SK-N-SH (cell line): ENCODE measurements around the gene RIMS3. TPM values are rescaled to one million over a fixed set of nuclear protein-coding genes. Genes with fewer than 3 reads are reported as not detected.

Source experiments
- CTCF ChIA-PET: fragments of 300-600, 350-600 bp; formaldehyde crosslinking; extraction: SDS; loops from one replicate; lab custom pipeline; 2021; lab: Yijun Ruan, JAX
- POLR2A ChIA-PET: fragments of 350-600 bp; sonication (Branson Sonifier 250); formaldehyde crosslinking; extraction: SDS; loops from one replicate; lab custom pipeline; 2020; ENCODE audit warnings: antibody characterized with exemption, inconsistent platforms; lab: Yijun Ruan, JAX
- DNase-seq: peaks from one replicate; pipeline ENCODE4 v3.0.0; 2012
- H2AFZ ChIP-seq: fragments of 200-600 bp; sonication (generic); 2 replicates; pipeline ENCODE4 v1.8.1; 2016; ENCODE audit warnings: antibody characterized with exemption, mild to moderate bottlenecking, low read depth
- H3F3A ChIP-seq: fragments of 200-600 bp; sonication (generic); replicated peaks from 2 replicates; pipeline ENCODE3; 2016; ENCODE audit warnings: antibody characterized with exemption, mild to moderate bottlenecking; ENCODE audit not compliant: insufficient read depth
- H3K27ac ChIP-seq, 2 experiments: fragments of 200-500 bp in 1 of 2; fragments of 200-600 bp in 1 of 2; sonication (Bioruptor generic) in 1 of 2; sonication (generic), shearing (Covaris generic) in 1 of 2; 2 replicates each; pipeline versions ENCODE4 v1.5.1 to v1.6.1; 2014 to 2016; ENCODE audit warnings: low read depth in 2 of 2, inconsistent platforms in 1 of 2, low read length in 1 of 2, mild to moderate bottlenecking in 1 of 2, mixed read lengths in 1 of 2
- H3K27me3 ChIP-seq: fragments of 200-600 bp; sonication (generic), shearing (Covaris generic); 2 replicates; pipeline ENCODE4 v1.6.1; 2016; ENCODE audit warnings: mixed run types; ENCODE audit not compliant: insufficient read depth
- H3K36me3 ChIP-seq, 2 experiments: fragments of 200-500 bp in 1 of 2; fragments of 200-600 bp in 1 of 2; sonication (Bioruptor generic) in 1 of 2; sonication (generic) in 1 of 2; replicated peaks in 1 of 2; 2 replicates each; pipeline versions ENCODE3 to v1.5.1; 2014 to 2016; ENCODE audit warnings: low read length in 1 of 2, mild to moderate bottlenecking in 1 of 2; ENCODE audit not compliant: insufficient read depth in 2 of 2, control insufficient read depth in 1 of 2
- H3K4me1 ChIP-seq, 2 experiments: fragments of 200-500 bp in 1 of 2; fragments of 200-600 bp in 1 of 2; sonication (Bioruptor generic) in 1 of 2; sonication (generic), shearing (Covaris generic) in 1 of 2; 2 replicates each; pipeline versions ENCODE4 v1.5.1 to v1.6.1; 2014 to 2016; ENCODE audit warnings: low read depth in 1 of 2, low read length in 1 of 2, mixed run types in 1 of 2; ENCODE audit not compliant: insufficient read depth in 2 of 2, control insufficient read depth in 1 of 2
- H3K4me2 ChIP-seq: fragments of 200-600 bp; sonication (generic), shearing (Covaris generic); 2 replicates; pipeline ENCODE4 v1.6.1; 2017; ENCODE audit warnings: mixed run types
- H3K4me3 ChIP-seq, 2 experiments: fragments of 200-500 bp in 1 of 2; fragments of 200-600 bp in 1 of 2; sonication (Bioruptor generic) in 1 of 2; sonication (generic), shearing (Covaris generic) in 1 of 2; 2 replicates each; pipeline versions ENCODE4 v1.5.1 to v1.8.1; 2014 to 2016; ENCODE audit warnings: low read depth in 2 of 2, inconsistent platforms in 1 of 2, low read length in 1 of 2, mild to moderate bottlenecking in 1 of 2, mixed read lengths in 1 of 2, moderate library complexity in 1 of 2
- H3K79me2 ChIP-seq: fragments of 200-600 bp; sonication (generic); 2 replicates; pipeline ENCODE4 v1.8.1; 2017; ENCODE audit warnings: mild to moderate bottlenecking; ENCODE audit not compliant: insufficient read depth
- H3K9ac ChIP-seq: fragments of 200-600 bp; sonication (generic); 2 replicates; pipeline ENCODE4 v1.6.1; 2017; ENCODE audit warnings: mixed run types
- H3K9me2 ChIP-seq: fragments of 200-600 bp; sonication (generic); 2 replicates; pipeline ENCODE4 v1.6.1; 2017; ENCODE audit warnings: mixed run types
- H3K9me3 ChIP-seq: fragments of 200-600 bp; sonication (generic); 2 replicates; pipeline ENCODE4 v1.6.1; 2017; ENCODE audit warnings: mixed run types, mild to moderate bottlenecking, moderate library complexity
- H4K20me1 ChIP-seq: fragments of 200-600 bp; sonication (generic); 2 replicates; pipeline ENCODE4 v1.6.1; 2017; ENCODE audit warnings: mild to moderate bottlenecking, mixed run types; ENCODE audit not compliant: insufficient read depth
- CHD2 ChIP-seq: fragments of 150-350 bp; IDR thresholded peaks from 2 replicates; pipeline ENCODE4 v1.6.1; 2018; ENCODE audit warnings: low read length; ENCODE audit not compliant: partially characterized antibody
- EZH2phosphoT487 ChIP-seq: fragments of 200-600 bp; sonication (generic); IDR thresholded peaks from 2 replicates; pipeline ENCODE4 v1.6.1; 2017; ENCODE audit warnings: low read depth, mixed run types, mild to moderate bottlenecking, antibody characterized with exemption, moderate library complexity, borderline replicate concordance
- FOSL2 ChIP-seq: IDR thresholded peaks from 2 replicates; pipeline ENCODE4 v1.4.0; 2012; ENCODE audit warnings: low read depth, mild to moderate bottlenecking, moderate library complexity, borderline replicate concordance
- FOXJ3 ChIP-seq: sonication (generic); formaldehyde crosslinking; IDR thresholded peaks from 2 replicates; pipeline ENCODE4 v1.5.1; 2020; ENCODE audit warnings: mild to moderate bottlenecking, missing genetic modification reagents
- GABPA ChIP-seq: IDR thresholded peaks from 2 replicates; pipeline ENCODE4 v1.4.0; 2012; ENCODE audit warnings: low read depth, mild to moderate bottlenecking
- GATA2 ChIP-seq: sonication (generic); formaldehyde crosslinking; IDR thresholded peaks from 2 replicates; pipeline ENCODE4 v1.5.0; 2020; ENCODE audit warnings: mild to moderate bottlenecking, missing genetic modification reagents
- JUND ChIP-seq: IDR thresholded peaks from 2 replicates; pipeline ENCODE4 v1.4.0; 2012
- MEF2A ChIP-seq: IDR thresholded peaks from 2 replicates; pipeline ENCODE4 v1.4.0; 2012; ENCODE audit warnings: low read depth, borderline replicate concordance
- NFIC ChIP-seq: IDR thresholded peaks from 2 replicates; pipeline ENCODE4 v1.4.0; 2012; ENCODE audit warnings: borderline replicate concordance
- NRF1 ChIP-seq: IDR thresholded peaks from 2 replicates; pipeline ENCODE4 v1.6.1; 2012; ENCODE audit warnings: low read depth, mild to moderate bottlenecking, low read length
- RFX5 ChIP-seq: IDR thresholded peaks from 2 replicates; pipeline ENCODE4 v1.6.1; 2012; ENCODE audit warnings: mild to moderate bottlenecking, improper control_type of control experiment, low read length
- RXRA ChIP-seq: IDR thresholded peaks from 2 replicates; pipeline ENCODE4 v1.4.0; 2012; ENCODE audit warnings: low read depth, mild to moderate bottlenecking, borderline replicate concordance
- SIN3A ChIP-seq: IDR thresholded peaks from 2 replicates; pipeline ENCODE4 v1.6.1; 2012; ENCODE audit warnings: low read depth, mild to moderate bottlenecking, low read length, moderate library complexity, borderline replicate concordance
- TAF1 ChIP-seq: IDR thresholded peaks from 2 replicates; pipeline ENCODE4 v1.6.1; 2012; ENCODE audit warnings: low read depth, mild to moderate bottlenecking, low read length, moderate library complexity, borderline replicate concordance
- TCF12 ChIP-seq: IDR thresholded peaks from 2 replicates; pipeline ENCODE4 v1.4.0; 2012
- TEAD4 ChIP-seq: IDR thresholded peaks from 2 replicates; pipeline ENCODE4 v1.4.0; 2012; ENCODE audit warnings: mild to moderate bottlenecking, borderline replicate concordance; ENCODE audit not compliant: insufficient read depth
- YY1 ChIP-seq: IDR thresholded peaks from 2 replicates; pipeline ENCODE4 v1.4.0; 2012; ENCODE audit warnings: low read depth, mild to moderate bottlenecking
- WGBS: methylation state at CpG from one replicate; pipeline ENCODE4 v1.1.6; 2017; ENCODE audit warnings: low lambda C conversion rate; 5-methylcytosine and 5-hydroxymethylcytosine counted together
- polyA plus RNA-seq, 3 experiments: library from polyadenylated mRNA; depleted of rRNA; stranded (reverse); fragments of >200 nt; gene quantifications; 2 replicates each; pipeline ENCODE4 v1.2.3, GENCODE V29; 2012
- TF ChIP-seq, protein P1 (sequence below): fragments of 200-600 bp; sonication (generic); IDR thresholded peaks from 2 replicates; pipeline ENCODE4 v1.6.1; 2017; ENCODE audit warnings: antibody characterized with exemption, mild to moderate bottlenecking, moderate library complexity
- TF ChIP-seq, protein P2 (sequence below): IDR thresholded peaks from 2 replicates; pipeline ENCODE4 v1.4.0; 2012; ENCODE audit warnings: low read depth, borderline replicate concordance
- TF ChIP-seq, protein P3 (sequence below): fragments of 150-350 bp; IDR thresholded peaks from 2 replicates; pipeline ENCODE4 v1.6.1; 2016; ENCODE audit warnings: mild to moderate bottlenecking, low read depth, low read length
- TF ChIP-seq, protein P4 (sequence below): IDR thresholded peaks from 2 replicates; pipeline ENCODE4 v1.4.0; 2012; ENCODE audit warnings: low read depth, borderline replicate concordance
- TF ChIP-seq, protein P5 (sequence below): IDR thresholded peaks from 2 replicates; pipeline ENCODE4; 2012

Gene RIMS3
- polyA plus RNA-seq, 1 of the 3 experiments (the other 2 are of a cell fraction): 1.9 TPM

DNA sequence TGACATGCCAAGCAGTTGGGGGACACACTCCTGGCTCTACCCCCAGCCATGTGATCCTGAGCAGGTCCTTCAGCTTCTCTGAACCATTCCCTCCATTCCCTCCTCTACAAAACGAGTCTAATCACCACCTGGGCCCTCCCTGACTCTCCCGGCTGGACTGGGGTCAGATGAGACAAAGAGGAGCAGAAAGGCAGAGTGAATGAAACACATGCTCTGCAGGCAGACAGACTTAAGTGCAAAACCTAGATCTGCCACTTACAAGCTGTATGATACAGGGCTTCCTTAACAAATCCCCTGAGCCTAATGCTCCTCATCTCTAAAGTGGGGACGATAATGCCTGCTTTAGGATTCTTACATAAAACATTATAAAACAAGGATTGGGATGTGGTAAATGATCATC, 17.3 kb downstream of the RIMS3 start (continued):
- TF ChIP-seq SIN3A (no peak), TAF1 (no peak), NRF1 (no peak), JUND (no peak), FOXJ3 (CRISPR knock-in tag) (no peak), RXRA (no peak), FOSL2 (no peak)

DNA sequence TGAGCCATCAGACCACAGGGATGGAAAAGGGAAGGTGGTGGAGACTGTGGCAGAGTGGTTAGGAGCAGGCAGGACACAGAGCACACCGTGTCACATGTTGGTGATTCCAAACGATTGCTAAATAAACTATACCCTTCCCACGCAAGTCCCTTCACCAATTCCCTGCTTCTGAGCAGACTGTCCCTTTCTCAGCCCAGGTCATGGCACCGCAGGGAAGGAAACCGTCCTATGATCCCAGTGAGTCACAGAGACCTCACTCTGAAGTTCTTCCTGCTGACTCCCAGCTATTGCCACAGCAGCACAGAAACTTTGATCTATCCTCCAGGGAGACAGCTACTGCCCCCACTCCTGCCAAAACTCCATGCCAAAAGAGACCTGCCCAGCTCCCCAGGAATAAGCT, 19.2 kb downstream of the RIMS3 start:
- H3K4me3 ChIP-seq: no peak overlapping the region
- H3K9me2 ChIP-seq: no peaks in the 10 kb centered on the region
- 76% methylated on average over 5 of the region's 5 CpGs for WGBS
- H4K20me1 ChIP-seq: no peaks in the 10 kb centered on the region
- H3K36me3 ChIP-seq: no peaks in the 10 kb centered on the region
- TF ChIP-seq NRF1 (no peak), CHD2 (no peak), TAF1 (no peak), TCF12 (no peak), SIN3A (no peak), EZH2phosphoT487 (no peak), NFIC (no peak), GABPA (no peak), MEF2A (no peak), RFX5 (no peak), YY1 (no peak), GATA2 (no peak), TEAD4 (no peak)
- TF ChIP-seq, protein P1, sequence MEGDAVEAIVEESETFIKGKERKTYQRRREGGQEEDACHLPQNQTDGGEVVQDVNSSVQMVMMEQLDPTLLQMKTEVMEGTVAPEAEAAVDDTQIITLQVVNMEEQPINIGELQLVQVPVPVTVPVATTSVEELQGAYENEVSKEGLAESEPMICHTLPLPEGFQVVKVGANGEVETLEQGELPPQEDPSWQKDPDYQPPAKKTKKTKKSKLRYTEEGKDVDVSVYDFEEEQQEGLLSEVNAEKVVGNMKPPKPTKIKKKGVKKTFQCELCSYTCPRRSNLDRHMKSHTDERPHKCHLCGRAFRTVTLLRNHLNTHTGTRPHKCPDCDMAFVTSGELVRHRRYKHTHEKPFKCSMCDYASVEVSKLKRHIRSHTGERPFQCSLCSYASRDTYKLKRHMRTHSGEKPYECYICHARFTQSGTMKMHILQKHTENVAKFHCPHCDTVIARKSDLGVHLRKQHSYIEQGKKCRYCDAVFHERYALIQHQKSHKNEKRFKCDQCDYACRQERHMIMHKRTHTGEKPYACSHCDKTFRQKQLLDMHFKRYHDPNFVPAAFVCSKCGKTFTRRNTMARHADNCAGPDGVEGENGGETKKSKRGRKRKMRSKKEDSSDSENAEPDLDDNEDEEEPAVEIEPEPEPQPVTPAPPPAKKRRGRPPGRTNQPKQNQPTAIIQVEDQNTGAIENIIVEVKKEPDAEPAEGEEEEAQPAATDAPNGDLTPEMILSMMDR: no peak
- TF ChIP-seq, protein P2, sequence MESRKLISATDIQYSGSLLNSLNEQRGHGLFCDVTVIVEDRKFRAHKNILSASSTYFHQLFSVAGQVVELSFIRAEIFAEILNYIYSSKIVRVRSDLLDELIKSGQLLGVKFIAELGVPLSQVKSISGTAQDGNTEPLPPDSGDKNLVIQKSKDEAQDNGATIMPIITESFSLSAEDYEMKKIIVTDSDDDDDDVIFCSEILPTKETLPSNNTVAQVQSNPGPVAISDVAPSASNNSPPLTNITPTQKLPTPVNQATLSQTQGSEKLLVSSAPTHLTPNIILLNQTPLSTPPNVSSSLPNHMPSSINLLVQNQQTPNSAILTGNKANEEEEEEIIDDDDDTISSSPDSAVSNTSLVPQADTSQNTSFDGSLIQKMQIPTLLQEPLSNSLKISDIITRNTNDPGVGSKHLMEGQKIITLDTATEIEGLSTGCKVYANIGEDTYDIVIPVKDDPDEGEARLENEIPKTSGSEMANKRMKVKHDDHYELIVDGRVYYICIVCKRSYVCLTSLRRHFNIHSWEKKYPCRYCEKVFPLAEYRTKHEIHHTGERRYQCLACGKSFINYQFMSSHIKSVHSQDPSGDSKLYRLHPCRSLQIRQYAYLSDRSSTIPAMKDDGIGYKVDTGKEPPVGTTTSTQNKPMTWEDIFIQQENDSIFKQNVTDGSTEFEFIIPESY: no peak
- TF ChIP-seq, protein P3, sequence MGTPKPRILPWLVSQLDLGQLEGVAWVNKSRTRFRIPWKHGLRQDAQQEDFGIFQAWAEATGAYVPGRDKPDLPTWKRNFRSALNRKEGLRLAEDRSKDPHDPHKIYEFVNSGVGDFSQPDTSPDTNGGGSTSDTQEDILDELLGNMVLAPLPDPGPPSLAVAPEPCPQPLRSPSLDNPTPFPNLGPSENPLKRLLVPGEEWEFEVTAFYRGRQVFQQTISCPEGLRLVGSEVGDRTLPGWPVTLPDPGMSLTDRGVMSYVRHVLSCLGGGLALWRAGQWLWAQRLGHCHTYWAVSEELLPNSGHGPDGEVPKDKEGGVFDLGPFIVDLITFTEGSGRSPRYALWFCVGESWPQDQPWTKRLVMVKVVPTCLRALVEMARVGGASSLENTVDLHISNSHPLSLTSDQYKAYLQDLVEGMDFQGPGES: no peak
- TF ChIP-seq, protein P4, sequence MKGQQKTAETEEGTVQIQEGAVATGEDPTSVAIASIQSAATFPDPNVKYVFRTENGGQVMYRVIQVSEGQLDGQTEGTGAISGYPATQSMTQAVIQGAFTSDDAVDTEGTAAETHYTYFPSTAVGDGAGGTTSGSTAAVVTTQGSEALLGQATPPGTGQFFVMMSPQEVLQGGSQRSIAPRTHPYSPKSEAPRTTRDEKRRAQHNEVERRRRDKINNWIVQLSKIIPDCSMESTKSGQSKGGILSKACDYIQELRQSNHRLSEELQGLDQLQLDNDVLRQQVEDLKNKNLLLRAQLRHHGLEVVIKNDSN: no peak
- TF ChIP-seq, protein P5, sequence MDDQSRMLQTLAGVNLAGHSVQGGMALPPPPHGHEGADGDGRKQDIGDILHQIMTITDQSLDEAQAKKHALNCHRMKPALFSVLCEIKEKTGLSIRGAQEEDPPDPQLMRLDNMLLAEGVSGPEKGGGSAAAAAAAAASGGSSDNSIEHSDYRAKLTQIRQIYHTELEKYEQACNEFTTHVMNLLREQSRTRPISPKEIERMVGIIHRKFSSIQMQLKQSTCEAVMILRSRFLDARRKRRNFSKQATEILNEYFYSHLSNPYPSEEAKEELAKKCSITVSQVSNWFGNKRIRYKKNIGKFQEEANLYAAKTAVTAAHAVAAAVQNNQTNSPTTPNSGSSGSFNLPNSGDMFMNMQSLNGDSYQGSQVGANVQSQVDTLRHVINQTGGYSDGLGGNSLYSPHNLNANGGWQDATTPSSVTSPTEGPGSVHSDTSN: no peak
- no peak overlapping the region for H3K4me2 ChIP-seq
- DNase-seq: no peak
- H3K27me3 ChIP-seq: no peaks in the 10 kb centered on the region
- no peak overlapping the region for H3K27ac ChIP-seq
- no peaks in the 10 kb centered on the region for H3K79me2 ChIP-seq
- no peaks in the 10 kb centered on the region for H3K9me3 ChIP-seq
- H3K9ac ChIP-seq: no peak overlapping the region
- no peak overlapping the region for H2AFZ ChIP-seq
- peaks cover 0 to 7% of the 10 kb centered on the region in 2 experiments; a peak in 1 of 4 replicates for H3K4me1 ChIP-seq
- POLR2A ChIA-PET: interaction anchor here (0.9 to 2.6 kb wide), 2 partner anchors 9 to 17 kb away, joined by 3 to 11 read pairs; no protein-coding TSS in a partner anchor
- CTCF ChIA-PET: interaction anchor here (0.8 to 1.9 kb wide), 7 partner anchors 13 to 306 kb away, joined by 3 to 7 read pairs (median 5); no protein-coding TSS in a partner anchor
- H3F3A ChIP-seq: no peaks in the 10 kb centered on the region
